Esophagus muscularis mucosa (tissue), 4 donors: ENCODE measurements around the gene BMP2K.

Experiments used
- CTCF ChIP-seq, 3 experiments: fragments of 200-600 bp in 2 of 3; fragments of 450-650 bp in 1 of 3; sonication (generic) in 2 of 3; IDR thresholded peaks; one replicate each; pipeline ENCODE4 v1.5.1; 2017 to 2019; ENCODE audit warnings: antibody characterized with exemption in 3 of 3, mild to moderate bottlenecking in 2 of 3, moderate library complexity in 1 of 3
- EP300 ChIP-seq: sonication (generic); formaldehyde crosslinking; IDR thresholded peaks from one replicate; pipeline ENCODE4 v1.6.1; 2017; ENCODE audit warnings: antibody characterized with exemption
- POLR2AphosphoS5 ChIP-seq, 2 donors: sonication (generic); formaldehyde crosslinking; IDR thresholded peaks; one replicate each; pipeline ENCODE4 v1.6.1; 2017; ENCODE audit warnings: antibody characterized with exemption in 2 of 2

- TF ChIP-seq CTCF (IDR thresholded peaks at IDR 0.05) = no peak
- TF ChIP-seq EP300 = no peak
- no peak for TF ChIP-seq POLR2AphosphoS5 (IDR thresholded peaks at IDR 0.05)
Observed at GRCh38 chr4:78863991-78864390, 87.8 kb downstream of the BMP2K start.
